A673 (cell line): ENCODE measurements around the gene ROBO2. TPM values are rescaled to one million over a fixed set of nuclear protein-coding genes. Genes with fewer than 3 reads are reported as not detected.

ENCODE experiments used
- BruUV-seq: library from RNA; stranded (reverse); fragments of 400-500 nt; replicated peaks from 2 replicates; lab custom pipeline; 2021; lab: Mats Ljungman, UMichigan
- CTCF ChIA-PET: fragments of 300-600 bp; sonication (Branson Sonifier 250); formaldehyde crosslinking; loops from one replicate; lab custom pipeline; 2022; ENCODE audit warnings: antibody characterized with exemption; lab: Charles Lee
- POLR2A ChIA-PET: fragments of 300-600 bp; sonication (Branson Sonifier 250); formaldehyde crosslinking; loops from one replicate; lab custom pipeline; 2022; ENCODE audit warnings: antibody characterized with exemption; ENCODE audit not compliant: low non-redundant PET; lab: Charles Lee
- DNase-seq: peaks from one replicate; pipeline ENCODE4 v3.0.0-alpha.2; 2015; ENCODE audit warnings: low spot score
- H3K27ac ChIP-seq: fragments of 200-600 bp; sonication (generic); 2 replicates; pipeline ENCODE4 v1.5.1; 2016; ENCODE audit warnings: mixed run types, low read depth, mild to moderate bottlenecking, mixed read lengths, antibody characterized with exemption, low read length; ENCODE audit not compliant: poor library complexity, severe bottlenecking
- H3K27me3 ChIP-seq: fragments of 200-600 bp; sonication (generic); replicated peaks from 2 replicates; pipeline ENCODE4 v1.6.1; 2017; ENCODE audit warnings: mixed run types, low read depth, mild to moderate bottlenecking, mixed read lengths, antibody characterized with exemption, low read length; ENCODE audit not compliant: insufficient read depth, poor library complexity
- H3K36me3 ChIP-seq: fragments of 200-600 bp; sonication (generic); 2 replicates; pipeline ENCODE4 v1.6.1; 2016; ENCODE audit warnings: mixed run types, mild to moderate bottlenecking, mixed read lengths, antibody characterized with exemption, low read length; ENCODE audit not compliant: insufficient read depth, poor library complexity, severe bottlenecking
- H3K4me1 ChIP-seq: fragments of 200-600 bp; sonication (generic); 2 replicates; pipeline ENCODE4 v1.6.1; 2017; ENCODE audit warnings: mixed run types, mild to moderate bottlenecking, mixed read lengths, antibody characterized with exemption, low read length; ENCODE audit not compliant: insufficient read depth, poor library complexity, severe bottlenecking
- H3K4me3 ChIP-seq: fragments of 200-600 bp; sonication (generic); 2 replicates; pipeline ENCODE4 v1.5.1; 2016; ENCODE audit warnings: low read depth, mixed run types, mild to moderate bottlenecking, mixed read lengths, low read length; ENCODE audit not compliant: poor library complexity, severe bottlenecking
- H3K9me3 ChIP-seq: fragments of 200-600 bp; sonication (generic); 2 replicates; pipeline ENCODE4 v1.6.1; 2016; ENCODE audit warnings: mixed run types, low read depth, mild to moderate bottlenecking, mixed read lengths, antibody characterized with exemption, low read length; ENCODE audit not compliant: poor library complexity, severe bottlenecking
- CTCF ChIP-seq: fragments of 300-800, 200-600 bp; sonication (generic); conservative IDR thresholded peaks from 2 replicates; pipeline ENCODE4 v1.5.1; 2017; ENCODE audit warnings: low read depth, mild to moderate bottlenecking, antibody characterized with exemption, low read length, moderate library complexity, mixed read lengths
- EZH2 ChIP-seq: fragments of 200-600 bp; sonication (generic); IDR thresholded peaks from 2 replicates; pipeline ENCODE4 v1.6.1; 2017; ENCODE audit warnings: borderline replicate concordance, low read depth, mild to moderate bottlenecking, mixed read lengths, antibody characterized with exemption, low read length; ENCODE audit not compliant: poor library complexity, severe bottlenecking
- intact Hi-C: fragments of 100-400 bp; cut with micrococcal nuclease; formaldehyde crosslinking; loops from one replicate; pipeline ENCODE4 v1.10.0; 2022; ENCODE audit not compliant: unreplicated experiment
- total RNA-seq: library from RNA; stranded (reverse); gene quantifications from 2 replicates; pipeline ENCODE4 v1.2.3, GENCODE V29; 2021

Gene ROBO2
- total RNA-seq, 1 experiment from 2014 or later, result 17.5 TPM

GRCh38 chr3:77051591-77051990 is 11.7 kb downstream of the ROBO2 start:
- Histone ChIP-seq H3K27ac (no peak overlapping the region), H3K4me3 (no peak overlapping the region), H3K27me3 (no peaks in the 10 kb centered on the region), H3K4me1 (peaks cover 45% of the 10 kb centered on the region), H3K36me3 (no peaks in the 10 kb centered on the region), H3K9me3 (no peaks in the 10 kb centered on the region)
- intact Hi-C loops, result no loop called here
- DNase-seq, result no peak
- POLR2A ChIA-PET, result no interaction called here
- BruUV-seq, result no TSS peak
- CTCF ChIA-PET, result no interaction called here
- TF ChIP-seq EZH2 (no peak), CTCF (no peak)

- no peaks in the 10 kb centered on the region for H3K27me3 ChIP-seq
- no TSS peak for BruUV-seq
- no peak for DNase-seq
- intact Hi-C loops, result no loop called here
- CTCF ChIA-PET, result no interaction called here
- H3K27ac ChIP-seq, result no peak overlapping the region
- POLR2A ChIA-PET, result no interaction called here
- H3K36me3 ChIP-seq, result no peaks in the 10 kb centered on the region
- H3K9me3 ChIP-seq, result no peaks in the 10 kb centered on the region
- no peak overlapping the region for H3K4me3 ChIP-seq
- peaks cover 40% of the 10 kb centered on the region for H3K4me1 ChIP-seq
- TF ChIP-seq CTCF (no peak), EZH2 (no peak)
Measured at GRCh38 chr3:77052051-77052501, 12.2 kb downstream of the ROBO2 start.

- intact Hi-C loops, result no loop called here
Measured at GRCh38 chr3:77052733-77053670, 13.1 kb downstream of the ROBO2 start.

More at GRCh38 chr3:77052733-77053670, 13.1 kb downstream of the ROBO2 start:
- peaks cover 40% of the 10 kb centered on the region for H3K4me1 ChIP-seq
- no peaks in the 10 kb centered on the region for H3K36me3 ChIP-seq
- H3K4me3 ChIP-seq, result no peak overlapping the region
- DNase-seq, result peak; percentile 71
- H3K27me3 ChIP-seq, result no peaks in the 10 kb centered on the region
- H3K27ac ChIP-seq, result peak overlapping the region; percentile 69
- no peak for TF ChIP-seq CTCF
- no peak for TF ChIP-seq EZH2
- no peaks in the 10 kb centered on the region for H3K9me3 ChIP-seq
- no TSS peak for BruUV-seq
- POLR2A ChIA-PET, result no interaction called here
- CTCF ChIA-PET, result no interaction called here
